ENCODE data around the gene GAN. TPM values are rescaled to one million over a fixed set of nuclear protein-coding genes. Genes with fewer than 3 reads are reported as not detected.
"Not testable (repeated sequence)": the region's sequence is repeated elsewhere in the genome, so short reads cannot be mapped to it uniquely, and the experiment has no call there.

The GAN gene
- total RNA-seq, 1 experiment from 2014 or later: 5.3 TPM

- Histone ChIP-seq H3K4me1 (ENCODE audit: insufficient read depth, low read length) (peaks cover 48% of the 10 kb centered on the region), H3F3A (ENCODE audit: low read length, unreplicated experiment) (no peaks in the 10 kb centered on the region), H3K9ac (ENCODE audit: low read length) (peak overlapping the region; percentile 77), H3K27me3 (ENCODE audit: low read length) (no peaks in the 10 kb centered on the region), H2AFZ (ENCODE audit: low read length) (no peak overlapping the region), H3K4me2 (ENCODE audit: low read length) (peak overlapping the region; percentile 73), H3K9me2 (replicated peaks; ENCODE audit: low read length) (no peaks in the 10 kb centered on the region), H3K36me3 (ENCODE audit: low read depth, low read length) (peaks cover 3% of the 10 kb centered on the region; the same call in 1 of the 2 replicates), H4K20me1 (ENCODE audit: low read length) (no peaks in the 10 kb centered on the region), H3K79me2 (ENCODE audit: low read length) (0 out of 2 replicates have a peak, but pooled peaks cover 4% of the 10 kb centered on the region), H3K4me3 (ENCODE audit: low read length) (no peak overlapping the region), H3K27ac (ENCODE audit: low read length) (peak overlapping the region; percentile 99), H3K9me3 (ENCODE audit: low read length) (peaks cover 6% of the 10 kb centered on the region; the same call in 1 of the 2 replicates)
- ChIA-PET POLR2A (ENCODE audit: unreplicated experiment) (interaction anchor here (0.6 kb wide), 1 partner anchor 159 kb away, joined by 12 read pairs; no protein-coding TSS in a partner anchor), CTCF (interaction anchor here (0.6 to 0.7 kb wide), 2 partner anchors 37 to 489 kb away, joined by 9 to 18 read pairs; no protein-coding TSS in a partner anchor)
- DNase-seq: no peak
- no TSS peak for BruUV-seq (replicated peaks)
- ATAC-seq: no peak
- no peak for TF ChIP-seq CTCF (conservative IDR thresholded peaks at IDR 0.05; ENCODE audit: low read depth, low read length)
- TF ChIP-seq EZH2 (IDR thresholded peaks at IDR 0.05; ENCODE audit: low read length, unreplicated experiment): no peak
- TF ChIP-seq EZH2phosphoT487 (IDR thresholded peaks at IDR 0.05; ENCODE audit: borderline replicate concordance, low read length): no peak
- intact Hi-C loops (cut with micrococcal nuclease): loop anchor here (5.0 kb wide), 2 partner anchors 109 to 219 kb away; no protein-coding TSS in a partner anchor
Measured at GRCh38 chr16:81403208-81403600, 88.4 kb downstream of the GAN start.

GRCh38 chr16:81403601-81404391 is 89.0 kb downstream of the GAN start:
- CTCF ChIA-PET: interaction anchor here (0.5 to 0.7 kb wide), 3 partner anchors 90 to 488 kb away, joined by 3 to 9 read pairs (median 5); no protein-coding TSS in a partner anchor
- peaks cover 48% of the 10 kb centered on the region for H3K4me1 ChIP-seq (ENCODE audit: insufficient read depth, low read length)
- H2AFZ ChIP-seq (ENCODE audit: low read length): peak overlapping the region; percentile 56; the same call in 1 of the 2 replicates
- TF ChIP-seq EZH2phosphoT487 (IDR thresholded peaks at IDR 0.05; ENCODE audit: borderline replicate concordance, low read length): no peak
- peak; percentile 80 for TF ChIP-seq CTCF (conservative IDR thresholded peaks at IDR 0.05; ENCODE audit: low read depth, low read length)
- no peak for TF ChIP-seq EZH2 (IDR thresholded peaks at IDR 0.05; ENCODE audit: low read length, unreplicated experiment)
- peak overlapping the region; percentile 99 for H3K27ac ChIP-seq (ENCODE audit: low read length)
- H3K9ac ChIP-seq (ENCODE audit: low read length): peak overlapping the region; percentile 77
- no peaks in the 10 kb centered on the region for H4K20me1 ChIP-seq (ENCODE audit: low read length)
- intact Hi-C loops (cut with micrococcal nuclease): loop anchor here (2.0 to 5.0 kb wide), 4 partner anchors 43 to 319 kb away; no protein-coding TSS in a partner anchor
- BruUV-seq (replicated peaks): no TSS peak
- no peaks in the 10 kb centered on the region for H3F3A ChIP-seq (ENCODE audit: low read length, unreplicated experiment)
- H3K27me3 ChIP-seq (ENCODE audit: low read length): no peaks in the 10 kb centered on the region
- 0 out of 2 replicates have a peak, but pooled peaks cover 4% of the 10 kb centered on the region for H3K79me2 ChIP-seq (ENCODE audit: low read length)
- H3K36me3 ChIP-seq (ENCODE audit: low read depth, low read length): peaks cover 3% of the 10 kb centered on the region; the same call in 1 of the 2 replicates
- H3K9me3 ChIP-seq (ENCODE audit: low read length): peaks cover 6% of the 10 kb centered on the region; the same call in 1 of the 2 replicates
- H3K4me3 ChIP-seq (ENCODE audit: low read length): no peak overlapping the region
- peak overlapping the region; percentile 73 for H3K4me2 ChIP-seq (ENCODE audit: low read length)
- DNase-seq (peak; percentile 89), ATAC-seq (peak; percentile 56)
- H3K9me2 ChIP-seq (replicated peaks; ENCODE audit: low read length): no peaks in the 10 kb centered on the region
- POLR2A ChIA-PET (ENCODE audit: unreplicated experiment): interaction anchor here (0.6 kb wide), 1 partner anchor 159 kb away, joined by 12 read pairs; no protein-coding TSS in a partner anchor

GRCh38 chr16:81405002-81405401 is 90.2 kb downstream of the GAN start:
- POLR2A ChIA-PET (ENCODE audit: unreplicated experiment): interaction anchor here (0.6 kb wide), 1 partner anchor 462 kb away, joined by 3 read pairs; no protein-coding TSS in a partner anchor
- H3K79me2 ChIP-seq (ENCODE audit: low read length); H3K27me3 ChIP-seq (ENCODE audit: low read length); CTCF ChIA-PET; DNase-seq; H3K4me3 ChIP-seq (ENCODE audit: low read length); H3K9me2 ChIP-seq (replicated peaks; ENCODE audit: low read length); H3K36me3 ChIP-seq (ENCODE audit: low read depth, low read length); ATAC-seq; H3F3A ChIP-seq (ENCODE audit: low read length, unreplicated experiment); BruUV-seq (replicated peaks); H4K20me1 ChIP-seq (ENCODE audit: low read length); H2AFZ ChIP-seq (ENCODE audit: low read length); H3K9me3 ChIP-seq (ENCODE audit: low read length): not testable (repeated sequence)
- H3K9ac ChIP-seq (ENCODE audit: low read length): peak overlapping the region; percentile 77
- intact Hi-C loops (cut with micrococcal nuclease): loop anchor here (2.0 to 5.0 kb wide), 4 partner anchors 42 to 318 kb away; no protein-coding TSS in a partner anchor
- peak overlapping the region; percentile 65 for H3K4me2 ChIP-seq (ENCODE audit: low read length)
- peak overlapping the region; percentile 99 for H3K27ac ChIP-seq (ENCODE audit: low read length)
- peaks cover 48% of the 10 kb centered on the region for H3K4me1 ChIP-seq (ENCODE audit: insufficient read depth, low read length)
